Natural killer cell (primary cell): Measurements from ENCODE around the gene UEVLD. TPM values are rescaled to one million over a fixed set of nuclear protein-coding genes. Genes with fewer than 3 reads are reported as not detected.
A peak's percentile ranks its signal among the peaks of the same experiment; 100 is the strongest.

Source experiments
- ATAC-seq, 3 donors: fragments of 150-1000 bp in 2 of 3; fragments of 200-7000 bp in 1 of 3; cut with Tn5 transposase; 1 replicate in 1 of 3; 2 replicates in 2 of 3; pipeline ENCODE4 v1.10.0; 2021; ENCODE audit warnings: mild to moderate bottlenecking in 2 of 3, moderate library complexity in 2 of 3
- DNase-seq, 2 donors: peaks; one replicate each; pipeline versions ENCODE4 v3.0.0 to v3.0.0-alpha.2; 2013 to 2021; ENCODE audit warnings: mixed read lengths in 1 of 2
- H3K27ac ChIP-seq: one replicate; pipeline ENCODE4 v1.5.1; 2013; ENCODE audit warnings: mild to moderate bottlenecking, low read length
- H3K27me3 ChIP-seq: one replicate; pipeline ENCODE4 v1.6.1; 2013; ENCODE audit warnings: low read length; ENCODE audit not compliant: control insufficient read depth, insufficient read depth
- H3K36me3 ChIP-seq: one replicate; pipeline ENCODE4 v1.6.1; 2013; ENCODE audit warnings: low read length; ENCODE audit not compliant: control insufficient read depth, insufficient read depth
- H3K4me1 ChIP-seq: one replicate; pipeline ENCODE4 v1.6.1; 2013; ENCODE audit warnings: low read length; ENCODE audit not compliant: control insufficient read depth, insufficient read depth
- H3K4me3 ChIP-seq: one replicate; pipeline ENCODE4 v1.5.1; 2013; ENCODE audit warnings: low read length
- H3K9me3 ChIP-seq: one replicate; pipeline ENCODE4 v1.6.1; 2013; ENCODE audit warnings: low read length; ENCODE audit not compliant: control insufficient read depth, insufficient read depth
- H3K27ac Mint-ChIP-seq, 2 donors: one replicate each; pipeline ENCODE4 v1.8.0; 2022; ENCODE audit warnings: mild to moderate bottlenecking in 2 of 2, mixed read lengths in 2 of 2, moderate library complexity in 1 of 2
- H3K27me3 Mint-ChIP-seq, 2 donors: one replicate each; pipeline ENCODE4 v1.8.0; 2022; ENCODE audit warnings: low read depth in 2 of 2, mixed read lengths in 2 of 2
- H3K36me3 Mint-ChIP-seq: one replicate; pipeline ENCODE4 v1.8.0; 2022; ENCODE audit warnings: mixed read lengths
- H3K4me1 Mint-ChIP-seq, 2 donors: one replicate each; pipeline ENCODE4 v1.8.0; 2022; ENCODE audit warnings: mixed read lengths in 2 of 2
- H3K4me3 Mint-ChIP-seq: one replicate; pipeline ENCODE4 v1.8.0; 2022; ENCODE audit warnings: mild to moderate bottlenecking, moderate library complexity, mixed read lengths
- H3K9me3 Mint-ChIP-seq, 2 donors: one replicate each; pipeline ENCODE4 v1.8.0; 2022; ENCODE audit warnings: mixed read lengths in 2 of 2
- CTCF ChIP-seq: fragments of 200-600 bp; IDR thresholded peaks from one replicate; pipeline ENCODE4 v1.8.0; 2022; ENCODE audit warnings: antibody characterized with exemption
- WGBS: methylation state at CpG from one replicate; pipeline ENCODE4 v1.1.7; 2013; ENCODE audit warnings: missing lambda C conversion rate; ENCODE audit not compliant: insufficient coverage; 5-methylcytosine and 5-hydroxymethylcytosine counted together
- intact Hi-C: fragments of 100-400 bp; cut with micrococcal nuclease; formaldehyde crosslinking; loops from one replicate; pipeline ENCODE4 v1.14.2; 2022
- total RNA-seq, 4 donors: library from RNA; stranded (reverse); fragments of 120-200 nt in 1 of 4; gene quantifications; one replicate each; pipeline versions ENCODE4 v1.2.3 to v1.2.4, GENCODE V29; 2013 to 2022

Gene UEVLD
- total RNA-seq, 3 donors from 2014 or later (not counting 1 experiment from before 2014, with no cell fraction given), result 13.6 to 17.8 (median 15.6) TPM

- peak overlapping the region; percentile 99 for H3K4me3 Mint-ChIP-seq
- WGBS, result 0% methylated on average over 4 of the region's 8 CpGs
- H3K27ac Mint-ChIP-seq, result peak overlapping the region; percentile 100
- peaks cover 6% of the 10 kb centered on the region for H3K36me3 ChIP-seq
- TF ChIP-seq CTCF, result no peak
- H3K36me3 Mint-ChIP-seq, result no peaks in the 10 kb centered on the region
- H3K27me3 ChIP-seq, result no peaks in the 10 kb centered on the region
- H3K9me3 ChIP-seq, result no peaks in the 10 kb centered on the region
- H3K27me3 Mint-ChIP-seq, result no peaks in the 10 kb centered on the region
- peaks cover 16% of the 10 kb centered on the region for H3K4me1 ChIP-seq
- no peak for ATAC-seq
- intact Hi-C loops, result loop anchor here (1.0 to 5.0 kb wide), 4 partner anchors 61 to 204 kb away; partner anchors contain the start of genes GTF2H1, HPS5, SPTY2D1 and UEVLD
- peak overlapping the region; percentile 54 for H3K4me3 ChIP-seq
- peak overlapping the region; percentile 93 for H3K27ac ChIP-seq
- peaks cover 43 to 45% of the 10 kb centered on the region in 2 donors for H3K4me1 Mint-ChIP-seq
- DNase-seq, result no peak
- H3K9me3 Mint-ChIP-seq, result no peaks in the 10 kb centered on the region
Observed at GRCh38 chr11:18526130-18526520, 62.4 kb downstream of the UEVLD start.

- Histone ChIP-seq H3K27ac (no peak overlapping the region), H3K9me3 (no peaks in the 10 kb centered on the region), H3K4me1 (peaks cover 16% of the 10 kb centered on the region), H3K36me3 (peaks cover 6% of the 10 kb centered on the region), H3K4me3 (no peak overlapping the region), H3K27me3 (no peaks in the 10 kb centered on the region)
- ATAC-seq, result no peak
- TF ChIP-seq CTCF, result no peak
- Mint-ChIP-seq H3K4me3 (no peak overlapping the region), H3K27me3 (no peaks in the 10 kb centered on the region), H3K36me3 (no peaks in the 10 kb centered on the region), H3K9me3 (no peaks in the 10 kb centered on the region), H3K27ac (peak overlapping the region; percentile 67 to 81), H3K4me1 (peaks cover 54 to 55% of the 10 kb centered on the region in 2 donors)
- DNase-seq, result no peak
- intact Hi-C loops, result no loop called here
- 100% methylated on average over 1 of the region's 1 CpG for WGBS
Observed at GRCh38 chr11:18524248-18524647, 64.3 kb downstream of the UEVLD start.

- Histone ChIP-seq H3K27ac (no peak overlapping the region), H3K36me3 (peaks cover 6% of the 10 kb centered on the region), H3K27me3 (no peaks in the 10 kb centered on the region), H3K4me1 (peaks cover 16% of the 10 kb centered on the region), H3K4me3 (no peak overlapping the region), H3K9me3 (no peaks in the 10 kb centered on the region)
- 98% methylated on average over 2 of the region's 3 CpGs for WGBS
- H3K27me3 Mint-ChIP-seq, result no peaks in the 10 kb centered on the region
- no peaks in the 10 kb centered on the region for H3K9me3 Mint-ChIP-seq
- peaks cover 54% of the 10 kb centered on the region in 2 donors for H3K4me1 Mint-ChIP-seq
- intact Hi-C loops, result no loop called here
- no peak overlapping the region for H3K4me3 Mint-ChIP-seq
- ATAC-seq, result no peak
- H3K36me3 Mint-ChIP-seq, result no peaks in the 10 kb centered on the region
- H3K27ac Mint-ChIP-seq, result peak overlapping the region; percentile 44 to 47
- TF ChIP-seq CTCF, result no peak
- no peak for DNase-seq
Observed at GRCh38 chr11:18523084-18523483, 65.5 kb downstream of the UEVLD start.

DNA sequence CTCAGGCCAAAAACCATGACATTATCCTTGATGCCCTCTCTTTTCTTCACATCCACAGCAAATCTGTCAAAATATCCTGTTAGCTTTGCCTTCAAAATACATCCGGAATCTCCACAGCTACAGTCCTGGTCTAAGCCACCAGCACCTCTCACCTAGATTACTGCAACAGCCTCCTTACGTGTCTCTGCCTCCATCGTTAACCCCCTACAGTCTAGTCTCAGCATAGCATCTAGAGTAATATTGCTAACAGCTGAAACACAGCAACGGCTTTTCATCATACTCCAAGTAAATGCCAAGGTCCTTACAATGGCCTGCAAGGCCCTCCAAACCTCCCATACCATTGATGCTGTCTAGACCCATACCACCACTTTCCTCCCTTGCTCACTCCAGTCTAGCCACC, 66.1 kb downstream of the UEVLD start:
- intact Hi-C loops, result no loop called here
- WGBS, result 89% methylated on average over 4 of the region's 4 CpGs

More for the DNA sequence above, 66.1 kb downstream of the UEVLD start:
- H3K4me3 Mint-ChIP-seq, result no peak overlapping the region
- DNase-seq (peak in 1 of 2 donors; percentile 29), ATAC-seq (no peak)
- no peaks in the 10 kb centered on the region for H3K36me3 Mint-ChIP-seq
- Histone ChIP-seq H3K4me3 (no peak overlapping the region), H3K9me3 (no peaks in the 10 kb centered on the region), H3K27ac (no peak overlapping the region), H3K4me1 (peaks cover 9% of the 10 kb centered on the region), H3K27me3 (no peaks in the 10 kb centered on the region), H3K36me3 (peaks cover 13% of the 10 kb centered on the region)
- H3K4me1 Mint-ChIP-seq, result peaks cover 47% of the 10 kb centered on the region in 2 donors
- no peaks in the 10 kb centered on the region for H3K27me3 Mint-ChIP-seq
- no peaks in the 10 kb centered on the region for H3K9me3 Mint-ChIP-seq
- peak overlapping the region; percentile 44 to 47 for H3K27ac Mint-ChIP-seq
- TF ChIP-seq CTCF, result peak; percentile 7
